GM18861 (cell line): ENCODE data around the gene MARK4.

Experiments used
- ATAC-seq: cut with Tn5 transposase; IDR thresholded peaks from one replicate; pipeline ENCODE4 v1.9.1; 2021; ENCODE audit not compliant: unreplicated experiment

Gene MARK4

DNA sequence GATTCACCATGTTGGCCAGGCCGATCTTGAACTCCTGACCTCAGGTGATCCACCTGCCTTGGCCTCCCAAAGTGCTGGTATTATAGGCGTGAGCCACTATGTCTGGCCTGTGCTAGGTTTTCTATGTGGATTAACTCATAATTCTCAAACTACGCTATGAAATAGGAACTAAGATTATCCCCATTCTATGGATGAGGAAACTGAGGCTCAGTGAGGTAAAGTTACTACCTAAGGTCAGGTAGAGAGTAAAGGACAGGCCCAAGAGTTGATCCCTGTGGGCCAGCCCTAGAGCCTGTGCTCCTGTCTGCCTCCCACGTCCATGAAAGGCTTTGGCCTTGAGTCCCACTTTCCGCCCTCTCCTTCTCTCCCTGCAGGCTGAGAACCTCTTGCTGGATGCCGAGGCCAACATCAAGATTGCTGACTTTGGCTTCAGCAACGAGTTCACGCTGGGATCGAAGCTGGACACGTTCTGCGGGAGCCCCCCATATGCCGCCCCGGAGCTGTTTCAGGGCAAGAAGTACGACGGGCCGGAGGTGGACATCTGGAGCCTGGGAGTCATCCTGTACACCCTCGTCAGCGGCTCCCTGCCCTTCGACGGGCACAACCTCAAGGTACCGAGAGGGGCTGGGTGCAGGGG lies 20.1 kb downstream of the MARK4 start:
- no peak for ATAC-seq

DNA sequence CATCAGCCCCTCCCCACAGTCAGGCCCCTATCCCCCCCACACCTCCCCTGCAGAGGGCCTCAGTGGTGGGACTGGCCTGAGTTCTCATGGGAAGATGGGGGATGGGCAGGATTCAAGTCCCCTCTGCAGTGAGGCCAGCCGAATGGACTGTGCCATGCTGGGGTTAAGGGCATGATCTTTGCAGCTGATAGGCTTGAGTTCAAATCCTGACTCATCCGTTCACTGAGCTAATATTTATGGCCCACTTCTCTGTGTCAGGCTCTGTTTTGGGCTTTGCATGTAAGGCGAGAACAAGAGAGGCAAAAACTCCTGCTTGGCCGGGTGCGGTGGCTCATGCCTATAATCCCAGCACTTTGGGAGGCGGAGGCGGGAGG lies 20.7 kb downstream of the MARK4 start:
- ATAC-seq = no peak

DNA sequence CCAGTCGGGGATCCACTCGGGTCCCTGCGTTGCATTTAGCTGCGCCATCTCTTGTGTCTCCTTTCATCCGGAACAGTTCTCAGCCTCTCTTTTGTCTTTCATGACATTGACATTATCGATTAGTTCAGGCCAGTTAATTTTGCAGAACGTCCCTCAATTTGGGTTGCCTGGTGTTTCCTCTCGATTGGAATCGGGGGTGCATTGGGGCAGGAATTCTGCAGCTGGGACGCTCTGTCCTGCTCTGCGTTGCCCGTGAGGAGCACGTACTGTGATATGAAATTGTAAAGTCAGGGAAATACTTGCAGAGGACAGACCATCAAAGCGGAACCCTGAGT lies 22.4 kb downstream of the MARK4 start:
- no peak for ATAC-seq

DNA sequence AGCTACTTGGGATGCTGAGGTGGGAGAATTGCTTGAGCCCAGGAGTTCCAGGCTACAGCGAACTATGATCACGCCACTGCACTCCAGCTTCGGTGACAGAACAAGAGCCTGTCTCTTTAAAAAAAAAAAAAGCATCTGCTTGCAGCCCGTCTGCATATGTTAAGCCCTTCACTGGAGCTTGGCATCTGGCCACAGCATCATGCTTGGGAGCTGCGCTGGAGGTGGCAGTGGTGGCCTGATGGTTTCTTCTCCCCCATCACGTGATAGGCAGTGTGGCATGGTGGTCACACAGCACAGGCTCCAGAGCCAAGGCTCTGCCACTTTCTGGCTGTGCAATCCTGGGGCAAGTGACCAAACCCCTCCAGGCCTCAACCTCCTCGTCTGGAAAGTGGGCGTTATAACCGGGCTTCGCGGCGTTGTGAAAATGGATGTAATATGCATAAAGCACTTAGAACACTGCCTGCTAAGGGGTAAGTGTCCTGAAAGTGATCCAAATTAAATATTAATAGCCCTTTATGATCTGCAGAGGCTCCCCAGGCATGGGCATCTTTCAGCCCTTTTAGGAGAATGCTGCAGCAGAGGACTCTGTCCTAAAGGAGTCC lies 24.4 kb downstream of the MARK4 start:
- ATAC-seq = no peak

DNA sequence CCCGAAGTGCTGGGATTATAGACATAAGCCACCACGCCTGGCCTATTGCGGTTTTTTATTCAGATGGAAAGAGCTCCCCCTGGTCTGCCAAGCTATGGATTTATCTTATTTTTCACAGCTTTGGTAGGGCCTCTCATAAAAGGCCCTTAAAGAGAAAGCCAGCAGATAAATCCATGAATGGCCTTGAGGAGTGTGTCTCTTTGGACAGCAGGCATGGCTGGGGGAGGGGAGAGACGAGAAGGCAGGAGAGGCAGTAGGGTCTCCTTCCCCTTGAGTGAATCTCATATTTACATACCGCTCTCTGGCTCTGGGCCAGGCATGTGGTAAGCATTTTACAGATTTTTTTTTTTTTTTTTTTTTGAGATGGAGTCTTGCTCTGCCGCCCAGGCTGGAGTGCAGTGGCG lies 25.2 kb downstream of the MARK4 start:
- no peak for ATAC-seq

- ATAC-seq = no peak
These were observed 27.0 kb downstream of the MARK4 start for GRCh38 chr19:45278087-45278486.

DNA sequence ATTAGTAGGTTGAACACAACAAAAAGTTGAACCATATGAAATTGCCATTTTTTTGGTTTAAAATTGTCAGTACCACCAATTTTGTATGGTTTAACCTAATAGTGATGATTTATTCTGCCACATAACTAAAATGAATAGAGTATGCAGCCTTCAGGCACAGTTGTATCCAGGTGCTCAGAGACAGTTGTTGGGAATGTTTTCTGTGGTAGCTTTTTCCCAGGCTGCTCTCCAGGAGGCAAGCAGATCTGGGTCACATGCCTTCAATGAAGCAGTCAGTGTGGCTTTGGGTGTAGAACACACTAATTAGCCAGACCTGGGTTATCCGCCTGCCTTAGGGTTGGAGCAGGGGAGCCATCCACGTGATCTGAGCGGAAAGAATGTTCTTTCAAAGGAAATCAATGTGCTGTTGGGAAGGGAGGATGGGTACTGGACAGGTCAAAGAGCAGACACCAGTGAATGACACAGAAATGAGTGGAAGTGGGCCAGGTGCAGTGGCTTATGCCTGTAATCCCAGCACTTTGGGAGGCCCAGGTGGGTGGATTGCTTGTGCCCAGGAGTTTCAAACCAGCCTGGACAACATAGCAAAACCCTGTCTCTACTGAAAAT lies 28.6 kb downstream of the MARK4 start:
- ATAC-seq = no peak

GRCh38 chr19:45280471-45280961 lies 29.4 kb downstream of the MARK4 start:
- ATAC-seq = no peak

DNA sequence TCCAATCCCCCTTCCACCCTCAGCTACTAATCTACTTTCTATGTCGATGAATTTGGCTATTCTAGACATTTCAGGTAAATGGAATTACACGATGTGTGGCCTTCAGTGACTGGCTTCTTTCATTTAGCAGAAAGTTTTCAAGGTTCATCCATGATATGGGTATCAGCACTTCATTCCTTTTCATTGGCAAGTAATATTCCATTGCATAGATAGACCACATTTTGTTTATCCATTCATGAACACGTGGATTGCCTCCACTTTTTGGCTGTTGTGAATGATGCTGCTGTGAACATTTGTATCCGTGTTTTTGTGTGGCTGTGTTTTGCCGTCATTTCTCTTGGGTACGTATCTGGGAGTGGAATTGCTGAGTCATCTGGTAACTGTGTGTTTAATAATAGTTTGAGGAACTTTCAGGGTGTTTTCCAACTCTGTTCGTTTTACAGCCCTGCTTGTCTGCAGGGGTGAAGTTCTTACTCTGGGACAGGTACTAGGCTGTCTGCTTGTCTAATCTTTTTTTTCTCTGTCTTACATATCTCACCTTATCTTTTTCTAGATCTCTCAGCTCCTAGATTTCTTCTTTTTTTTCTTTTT lies 32.5 kb downstream of the MARK4 start:
- ATAC-seq = no peak

DNA sequence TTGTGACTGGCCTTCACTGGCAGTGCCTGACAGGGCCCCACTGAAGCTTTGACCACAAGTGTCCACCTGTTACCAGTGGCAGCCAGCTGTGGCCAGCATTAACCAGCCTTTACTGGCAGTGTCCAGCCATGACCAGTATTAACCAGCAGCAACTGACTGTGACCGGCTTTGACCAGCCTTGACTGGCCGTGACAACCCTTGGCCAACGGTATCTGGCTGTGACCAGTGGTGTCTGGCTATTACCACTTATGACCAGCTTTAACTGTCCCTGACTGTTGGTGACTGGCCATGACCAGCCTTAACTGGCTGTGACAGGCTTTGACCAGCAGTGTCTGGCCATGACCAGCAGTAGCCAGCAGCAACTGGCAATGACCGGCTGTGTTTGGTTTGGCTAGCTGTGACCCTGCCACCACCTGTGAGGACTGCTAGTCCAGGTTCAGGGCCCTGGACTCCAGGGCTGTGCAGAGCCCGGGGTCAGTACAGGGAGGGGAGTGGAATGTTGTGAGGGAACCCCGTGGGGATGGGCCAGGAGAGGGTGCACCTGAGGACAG lies 39.4 kb downstream of the MARK4 start:
- ATAC-seq = no peak

DNA sequence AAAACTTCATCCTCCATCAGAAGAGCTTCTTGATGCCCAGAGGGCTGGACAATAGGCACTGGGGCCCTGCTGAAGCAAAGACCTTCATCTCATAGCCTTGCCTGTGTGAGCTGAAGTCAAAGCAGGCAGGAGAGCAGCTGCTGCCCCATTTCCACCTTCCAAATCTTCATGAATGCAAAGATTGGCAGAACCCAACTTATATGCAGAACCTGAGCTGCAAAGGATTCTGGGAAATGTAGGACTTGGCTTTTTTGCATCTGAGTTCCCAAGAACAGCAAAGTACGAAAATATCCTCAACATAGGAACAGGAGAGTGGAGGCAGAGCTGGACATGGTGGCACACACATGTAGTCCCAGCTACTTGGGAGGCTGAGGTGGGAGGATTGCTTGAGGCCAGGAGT lies 40.8 kb downstream of the MARK4 start:
- no peak for ATAC-seq

GRCh38 chr19:45293682-45294081 lies 42.6 kb downstream of the MARK4 start:
- ATAC-seq = no peak

GRCh38 chr19:45294291-45295029 lies 43.4 kb downstream of the MARK4 start:
- no peak for ATAC-seq

- ATAC-seq = no peak
These were observed 44.8 kb downstream of the MARK4 start for GRCh38 chr19:45295873-45296272.

GRCh38 chr19:45296355-45296754 lies 45.3 kb downstream of the MARK4 start:
- ATAC-seq = no peak

DNA sequence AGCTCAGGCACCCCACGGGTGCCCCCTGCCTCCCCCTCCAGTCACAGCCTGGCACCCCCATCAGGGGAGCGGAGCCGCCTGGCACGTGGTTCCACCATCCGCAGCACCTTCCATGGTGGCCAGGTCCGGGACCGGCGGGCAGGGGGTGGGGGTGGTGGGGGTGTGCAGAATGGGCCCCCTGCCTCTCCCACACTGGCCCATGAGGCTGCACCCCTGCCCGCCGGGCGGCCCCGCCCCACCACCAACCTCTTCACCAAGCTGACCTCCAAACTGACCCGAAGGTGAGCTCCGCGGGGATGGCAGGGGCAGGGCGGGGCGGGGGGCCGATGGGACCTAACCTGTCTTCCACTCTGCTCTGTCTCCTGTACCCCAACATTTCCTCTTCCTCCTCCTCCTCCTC lies 46.6 kb downstream of the MARK4 start:
- no peak for ATAC-seq

- no peak for ATAC-seq
These were observed 47.2 kb downstream of the MARK4 start for GRCh38 chr19:45298264-45298663.

DNA sequence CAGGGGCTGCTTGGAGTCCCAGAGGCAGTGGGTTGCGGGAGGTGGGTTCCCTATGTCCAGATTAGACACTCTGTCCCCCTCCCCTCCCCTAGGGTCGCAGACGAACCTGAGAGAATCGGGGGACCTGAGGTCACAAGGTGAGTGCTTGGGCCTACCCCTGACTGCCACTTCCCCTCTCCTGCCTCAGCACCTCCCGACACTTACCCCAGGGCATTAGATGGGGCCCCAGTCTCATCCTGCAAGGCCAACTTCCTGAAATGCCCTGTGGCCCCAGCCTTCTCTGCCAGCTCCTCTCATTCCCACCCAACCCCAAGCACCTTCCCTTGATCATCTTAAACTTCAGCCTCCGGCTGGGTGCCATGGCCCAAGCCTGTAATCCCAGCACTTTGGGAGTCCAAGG lies 48.6 kb downstream of the MARK4 start:
- ATAC-seq = no peak

- no peak for ATAC-seq
These were observed 51.3 kb downstream of the MARK4 start for GRCh38 chr19:45302416-45302815.

GRCh38 chr19:45303269-45304060 lies 52.4 kb downstream of the MARK4 start:
- no peak for ATAC-seq
